HG03558 (cell line): ENCODE measurements around the gene ACADL.
"Not testable (repeated sequence)": the region's sequence is repeated elsewhere in the genome, so short reads cannot be mapped to it uniquely, and the experiment has no call there.

Experiments used
- ATAC-seq: cut with Tn5 transposase; IDR thresholded peaks from one replicate; pipeline ENCODE4 v1.9.1; 2021; ENCODE audit warnings: moderate number of reproducible peaks; ENCODE audit not compliant: unreplicated experiment; ENCODE audit errors: extremely low read depth

The ACADL gene

DNA sequence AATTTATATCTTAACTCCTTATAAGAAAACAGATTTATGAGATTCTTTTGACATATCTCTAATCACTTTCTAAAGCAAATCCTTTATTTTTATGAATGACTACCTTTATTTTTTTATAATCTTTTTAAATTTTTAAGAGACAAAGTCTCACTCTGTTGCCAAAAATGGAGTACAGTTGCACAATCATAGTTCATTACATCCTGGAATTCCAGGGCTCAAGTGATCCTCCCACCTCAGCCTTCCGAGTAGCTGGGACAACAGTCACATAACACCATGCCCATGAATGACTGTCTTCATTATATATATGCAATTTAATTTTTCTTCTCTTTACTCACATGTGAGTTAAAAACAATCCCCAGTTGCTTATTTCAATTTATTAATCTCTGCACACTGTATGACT, 21.7 kb downstream of the ACADL start:
- ATAC-seq, result no peak

DNA sequence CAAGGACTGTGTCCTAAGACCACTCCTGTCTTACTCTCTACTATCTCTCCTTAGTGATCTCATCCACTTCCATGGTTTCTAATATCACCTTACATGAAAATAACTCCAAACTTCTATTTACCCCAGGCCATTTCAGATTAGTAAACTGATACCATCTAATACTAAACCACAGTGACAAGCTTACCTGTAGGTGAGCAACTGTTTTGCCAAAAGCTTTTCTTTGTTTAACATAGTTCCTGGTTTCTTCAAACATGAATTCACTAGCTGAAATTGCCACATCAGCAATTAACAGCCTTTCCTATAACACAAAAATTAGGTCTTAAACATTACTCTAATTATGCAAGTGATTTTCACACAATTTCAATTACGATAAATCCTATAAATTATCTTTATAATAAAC, 22.1 kb downstream of the ACADL start:
- ATAC-seq, result no peak

DNA sequence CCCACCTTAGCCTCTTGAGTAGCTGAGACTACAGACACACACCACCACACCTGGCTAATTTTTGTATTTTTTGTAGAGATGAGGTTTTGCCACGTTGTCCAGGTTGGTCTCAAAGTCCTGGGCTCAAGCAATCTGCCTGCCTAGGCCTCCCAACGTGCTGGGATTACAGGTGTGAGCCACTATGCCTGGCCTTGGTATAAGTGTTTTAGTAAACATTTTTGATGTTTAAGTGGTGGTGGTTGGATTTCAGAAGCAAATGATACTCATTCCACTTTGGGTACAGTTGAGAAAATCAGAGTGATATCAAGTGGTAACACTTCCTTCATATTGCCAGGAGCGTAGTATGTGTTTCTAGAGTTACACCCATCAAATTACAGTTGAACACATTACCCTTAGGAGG, 25.4 kb downstream of the ACADL start:
- ATAC-seq, result no peak

DNA sequence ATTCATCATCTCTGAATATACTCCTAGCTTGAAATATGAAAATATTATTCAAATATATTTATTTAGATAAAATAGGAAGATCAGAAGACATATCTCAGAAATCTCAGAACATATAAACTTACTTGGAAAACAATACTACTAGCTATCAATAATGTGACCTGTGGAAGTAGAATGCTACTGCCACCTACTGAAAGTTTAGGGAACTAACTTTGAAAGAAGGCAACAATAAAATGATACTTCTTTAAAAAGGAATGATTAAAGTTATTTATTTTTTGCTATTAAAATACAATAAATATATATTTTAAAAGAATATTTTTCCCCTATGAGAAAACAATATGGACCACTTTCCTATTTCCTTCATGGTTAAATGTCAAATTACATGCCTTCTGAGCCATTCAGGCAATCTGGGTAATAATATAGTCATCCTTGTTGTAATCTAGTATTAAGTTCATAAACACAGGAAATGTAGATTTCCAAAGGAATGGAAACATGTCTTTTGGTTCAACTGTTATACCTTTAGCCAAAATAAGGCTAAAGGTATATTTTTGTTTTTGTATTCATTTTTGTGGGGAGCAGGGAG, 26.0 kb downstream of the ACADL start:
- peak; percentile 47 for ATAC-seq

DNA sequence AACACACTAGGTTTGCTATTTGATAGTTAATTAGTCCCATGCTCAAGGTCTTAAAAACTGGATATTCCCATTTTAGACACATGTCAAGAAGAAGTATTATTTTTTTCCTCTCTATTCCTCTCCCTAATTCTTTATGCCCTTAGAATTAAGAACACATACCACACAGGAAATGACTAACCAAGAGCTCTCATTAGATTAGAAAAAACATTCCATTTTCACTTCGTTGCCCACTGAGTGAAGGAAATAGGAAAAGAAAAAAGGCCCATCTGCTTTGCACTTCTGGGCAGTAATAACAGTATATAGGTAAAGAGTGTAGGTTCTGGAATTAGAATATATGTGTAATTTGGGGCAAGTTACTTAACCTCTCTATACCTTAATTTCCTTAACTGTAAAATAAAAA, 26.9 kb downstream of the ACADL start:
- no peak for ATAC-seq

DNA sequence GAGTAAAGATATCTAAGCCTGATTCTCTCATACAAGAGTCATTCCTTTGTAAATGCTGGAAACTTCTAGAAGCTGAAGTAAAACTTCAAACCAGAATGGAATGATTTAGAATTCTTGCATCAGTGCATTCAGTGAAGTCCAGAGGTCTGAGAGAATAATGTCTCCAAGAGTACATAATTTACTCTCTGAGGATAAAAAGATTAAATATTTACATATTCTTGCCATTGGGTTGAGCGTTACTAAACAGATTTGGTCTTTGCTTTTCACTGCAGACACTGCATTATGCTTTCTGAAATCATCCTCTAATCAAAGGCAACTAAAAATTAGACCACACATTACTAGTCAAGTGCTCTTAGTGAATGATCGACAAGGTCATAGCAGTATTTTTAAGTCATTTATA, 27.5 kb downstream of the ACADL start:
- no peak for ATAC-seq

DNA sequence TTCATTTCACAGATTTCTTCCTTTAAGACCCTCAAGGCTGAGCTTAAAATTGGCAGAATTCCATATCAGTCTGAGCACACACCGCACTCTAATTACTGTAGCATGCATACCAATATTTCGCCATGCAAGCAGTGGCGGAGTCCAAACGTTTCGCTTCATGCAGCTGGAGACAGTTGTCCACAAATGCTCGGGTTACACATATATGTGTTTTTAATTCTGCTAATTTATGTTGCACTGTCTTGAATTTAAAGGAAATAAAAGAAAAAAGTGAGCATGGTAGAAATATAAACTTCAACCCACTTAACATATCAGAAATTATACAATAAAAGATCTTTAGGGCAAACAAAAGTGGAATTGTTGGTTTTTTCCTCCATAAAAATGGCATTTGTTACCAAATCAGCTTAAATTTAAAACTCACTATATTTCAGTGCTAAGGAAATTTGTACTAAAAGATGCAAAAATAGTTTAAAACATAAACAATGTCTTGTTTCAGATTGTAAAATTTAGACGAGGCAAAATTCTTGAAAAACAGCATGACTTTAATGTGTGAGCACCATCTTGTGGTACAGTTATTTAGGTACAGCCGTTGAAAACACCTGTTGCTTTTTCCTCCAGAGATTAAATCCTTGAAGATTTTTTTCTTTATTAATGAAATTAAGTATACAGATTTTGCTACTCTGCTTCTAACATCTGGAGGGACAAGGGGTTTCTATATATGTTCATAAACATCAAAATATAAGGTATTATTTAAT, 30.0 kb downstream of the ACADL start:
- no peak for ATAC-seq

DNA sequence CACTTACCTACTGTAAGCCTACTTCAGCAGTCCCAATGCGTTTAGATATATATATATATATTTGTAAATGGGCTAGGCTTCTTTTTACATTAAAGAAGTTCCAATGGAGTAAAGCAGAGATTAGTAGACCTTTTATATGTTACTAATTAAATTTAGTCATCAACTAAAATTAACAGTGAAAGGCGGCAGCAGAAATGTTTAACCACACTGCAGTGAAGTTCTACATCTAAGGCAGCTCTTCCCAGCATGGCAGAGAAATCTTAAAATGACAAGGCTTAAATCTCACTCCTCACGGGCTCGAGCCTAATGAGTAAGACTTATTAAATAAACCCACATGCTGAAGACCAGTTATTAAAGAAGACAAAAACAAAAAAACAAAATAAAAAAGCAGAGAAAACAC, 34.9 kb downstream of the ACADL start:
- ATAC-seq, result no peak

DNA sequence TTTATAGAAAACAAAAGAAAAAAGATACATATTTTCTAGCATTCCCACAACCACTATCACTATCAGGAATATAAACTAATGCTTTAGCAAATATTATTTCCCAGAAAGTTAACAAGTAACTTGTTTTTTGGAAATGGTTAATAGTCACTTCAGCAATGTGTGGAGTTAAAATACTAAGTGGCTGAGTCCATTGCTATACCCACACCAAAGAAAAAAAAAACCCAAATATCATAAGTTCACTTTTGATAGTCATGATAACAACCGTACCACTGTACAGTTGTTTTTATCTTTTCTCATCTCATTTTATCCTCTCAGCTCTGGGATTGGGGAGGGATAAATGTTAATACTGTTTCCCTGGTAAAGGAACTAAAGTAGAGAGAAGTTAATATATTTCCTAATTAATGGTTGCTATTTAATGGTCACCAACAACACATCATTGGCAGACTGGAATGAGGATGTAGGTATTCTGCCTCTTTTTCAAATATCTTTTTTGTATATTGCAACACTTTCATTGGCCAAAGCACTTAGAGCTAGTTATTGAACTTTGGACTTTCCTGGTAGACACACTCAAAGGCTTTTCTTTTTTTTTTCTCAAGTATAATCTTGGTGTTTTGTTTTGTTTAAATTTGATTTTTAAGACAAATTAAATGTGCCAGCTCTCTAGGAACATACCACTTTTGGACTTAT, 35.7 kb downstream of the ACADL start:
- no peak for ATAC-seq

DNA sequence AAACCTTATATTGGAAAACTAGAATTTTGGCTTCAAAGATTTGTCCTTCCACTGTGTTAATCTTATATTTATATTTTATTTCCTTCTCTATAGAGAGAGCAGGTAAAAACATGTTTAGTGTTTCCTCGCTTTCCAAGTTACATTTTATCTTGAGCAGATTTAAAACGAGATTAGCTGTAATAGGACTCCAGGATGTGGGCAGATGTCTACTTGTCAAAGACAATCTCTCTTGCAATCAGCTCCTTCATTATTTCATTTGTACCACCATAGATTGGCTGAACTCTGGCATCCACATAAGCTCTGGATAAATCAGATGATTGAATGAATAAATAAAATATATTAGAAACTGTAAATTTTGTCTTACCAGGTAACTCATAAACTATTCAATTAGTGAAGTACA, 36.5 kb downstream of the ACADL start:
- no peak for ATAC-seq

DNA sequence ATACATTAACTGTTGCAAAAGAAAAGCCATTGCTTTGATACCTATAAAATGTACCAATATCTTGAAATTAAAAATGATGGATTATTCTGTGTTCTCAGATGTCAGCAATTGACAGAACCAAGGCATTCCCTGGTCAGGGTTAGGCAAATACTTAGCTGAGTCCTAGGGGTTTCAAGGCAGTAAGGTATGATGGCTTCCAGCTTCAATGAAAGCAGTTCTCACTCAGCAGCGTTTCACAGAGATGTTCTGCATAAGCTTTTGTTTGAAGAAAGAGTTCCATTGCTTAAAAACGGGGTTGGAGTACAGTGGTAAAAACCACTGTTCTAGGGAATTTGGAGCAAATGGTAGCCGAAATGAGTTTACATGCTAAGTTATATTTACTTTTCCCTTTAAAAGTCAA, 37.1 kb downstream of the ACADL start:
- no peak for ATAC-seq

DNA sequence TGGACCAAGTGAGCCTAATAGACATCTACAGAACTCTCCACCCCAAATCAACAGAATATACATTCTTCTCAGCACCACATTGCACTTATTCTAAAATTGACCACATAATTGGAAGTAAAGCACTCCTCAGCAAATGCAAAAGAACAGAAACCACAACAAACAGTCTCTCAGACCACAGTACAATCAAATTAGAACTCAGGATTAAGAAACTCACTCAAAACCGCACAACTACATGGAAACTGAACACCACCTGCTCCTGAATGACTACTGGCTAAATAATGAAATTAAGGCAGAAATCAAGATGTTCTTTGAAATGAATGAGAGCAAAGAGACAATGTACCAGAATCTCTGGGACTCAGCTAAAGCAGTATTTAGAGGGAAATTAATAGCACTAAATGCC, 41.3 kb downstream of the ACADL start:
- not testable (repeated sequence) for ATAC-seq

DNA sequence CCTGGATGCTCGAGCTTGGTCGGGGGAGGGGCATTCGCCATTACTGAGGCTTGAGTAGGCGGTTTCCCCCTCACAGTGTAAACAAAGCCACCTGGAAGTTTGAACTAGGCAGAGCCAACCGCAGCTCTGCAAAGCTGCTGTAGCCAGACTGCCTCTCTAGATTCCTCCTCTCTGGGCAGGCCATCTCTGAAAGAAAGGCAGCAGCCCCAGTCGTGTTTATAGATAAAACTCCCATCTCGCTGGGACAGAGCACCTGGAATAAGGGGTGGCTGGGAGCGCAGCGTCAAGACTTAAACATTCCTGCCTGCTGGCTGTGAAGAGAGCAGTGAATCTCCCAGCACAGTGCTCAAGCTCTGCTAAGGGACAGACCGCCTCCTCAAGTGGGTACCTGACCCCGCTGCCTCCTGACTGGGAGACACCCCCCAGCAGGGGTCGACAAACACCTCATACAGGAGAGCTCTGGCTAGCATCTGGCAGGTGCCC, 43.6 kb downstream of the ACADL start:
- ATAC-seq, result not testable (repeated sequence)

DNA sequence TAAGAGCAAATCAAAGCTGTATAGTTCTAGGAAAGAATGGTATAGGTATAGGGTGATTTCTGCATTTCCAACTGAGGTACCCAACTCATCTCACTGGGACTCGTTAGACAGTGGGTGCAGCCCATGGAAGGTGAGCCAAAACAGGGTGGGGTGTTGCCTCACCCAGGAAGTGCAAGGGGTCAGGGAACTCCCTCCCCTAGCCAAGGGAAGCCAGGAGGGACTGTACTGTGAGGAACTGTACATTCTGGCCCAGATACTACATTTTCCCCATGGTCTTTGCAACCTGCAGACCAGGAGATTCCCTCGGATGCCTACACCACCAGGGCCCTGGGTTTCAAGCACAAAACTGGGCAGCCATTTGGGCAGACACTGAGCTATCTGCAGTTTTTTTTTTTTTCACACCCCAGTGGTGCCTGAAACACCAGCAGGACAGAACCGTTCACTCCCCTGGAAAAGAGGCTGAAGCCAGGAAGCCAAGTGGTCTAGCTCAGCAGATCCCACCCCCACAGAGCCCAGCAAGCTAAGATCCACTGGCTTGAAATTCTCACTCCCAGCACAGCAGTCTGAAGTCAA, 44.1 kb downstream of the ACADL start:
- not testable (repeated sequence) for ATAC-seq

DNA sequence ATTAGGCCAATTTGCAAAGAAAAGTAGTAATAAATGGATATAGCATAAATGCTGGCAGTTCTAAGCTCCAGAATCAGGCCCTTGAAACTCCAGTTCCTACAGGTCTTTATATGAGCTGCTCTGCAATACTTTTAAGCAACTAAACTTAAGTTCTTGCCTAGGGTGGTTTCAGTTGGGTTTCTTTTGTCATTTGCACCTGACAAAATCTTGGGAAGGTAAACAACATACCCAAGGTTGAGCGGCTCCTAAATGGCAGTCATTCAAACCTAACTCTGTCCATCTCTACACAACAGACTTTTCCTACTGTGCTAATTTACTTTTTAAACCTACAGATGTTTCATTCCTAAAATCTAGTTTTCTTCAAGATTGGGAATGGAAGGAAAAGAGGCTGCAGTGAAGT, 44.8 kb downstream of the ACADL start:
- no peak for ATAC-seq

DNA sequence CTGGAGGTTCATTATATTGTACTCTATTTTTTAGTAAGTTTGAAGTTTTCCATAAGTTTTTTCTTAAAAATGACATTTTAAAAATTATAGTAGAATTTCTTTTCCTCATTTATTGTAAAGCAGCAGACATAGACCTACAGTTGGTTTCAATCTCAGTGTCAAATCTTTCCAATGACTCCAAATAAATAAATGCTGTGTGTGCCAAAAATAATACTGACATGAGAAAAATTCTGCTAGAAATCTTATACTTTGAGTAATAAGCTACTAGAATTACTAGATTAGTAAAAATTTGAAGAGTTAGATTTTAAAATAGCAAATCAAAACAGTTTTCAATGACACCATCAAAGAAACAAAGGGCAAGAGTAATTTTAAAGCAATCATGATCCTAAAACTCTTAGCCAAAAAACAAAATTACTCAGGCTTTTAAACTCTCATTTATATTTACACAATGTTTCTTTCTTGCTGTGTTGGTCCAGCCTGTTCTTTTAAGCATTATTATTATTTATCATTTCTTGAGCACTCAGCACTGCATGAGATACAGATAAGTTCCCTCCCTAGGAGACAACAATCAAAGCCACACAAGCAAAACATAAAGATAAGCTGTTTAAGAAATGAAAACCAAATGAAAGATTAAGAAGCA, 45.8 kb downstream of the ACADL start:
- ATAC-seq, result no peak

DNA sequence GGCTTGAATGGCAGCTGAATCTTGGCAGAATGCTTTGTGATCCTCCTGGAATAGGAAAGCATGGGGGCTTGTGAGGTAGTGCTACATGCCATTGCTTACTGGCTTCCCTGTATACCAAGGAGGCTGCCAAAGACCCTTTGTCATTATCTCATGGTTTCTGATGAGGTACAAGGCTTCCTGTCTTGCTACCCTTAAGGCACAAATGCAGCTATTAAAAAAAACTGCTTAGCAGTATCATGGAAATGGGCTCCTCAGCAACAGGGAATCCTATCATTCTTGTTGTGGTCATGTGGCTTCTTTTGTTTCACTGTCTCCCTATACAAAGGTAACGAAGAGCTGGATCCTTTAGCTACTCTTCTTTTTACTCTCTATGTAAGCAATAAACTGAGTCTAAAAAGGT, 47.5 kb downstream of the ACADL start:
- no peak for ATAC-seq

DNA sequence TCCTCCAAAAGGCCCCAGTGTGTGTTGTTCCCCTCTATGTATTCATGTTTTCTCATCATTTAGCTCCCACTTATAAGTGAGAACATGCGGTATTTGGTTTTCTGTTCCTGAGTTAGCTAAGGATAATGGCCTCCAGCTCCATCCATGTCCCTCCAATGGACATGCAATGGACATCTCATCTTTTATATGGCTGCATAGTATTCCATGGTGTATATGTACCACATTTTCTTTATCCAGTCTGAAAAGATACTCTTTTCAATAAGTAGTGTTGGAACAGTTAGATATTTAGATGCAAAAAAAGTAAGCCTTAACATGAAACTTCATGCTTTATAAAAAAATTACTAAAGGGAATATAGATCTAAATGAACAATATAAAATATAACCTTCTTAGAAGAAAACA, 48.1 kb downstream of the ACADL start:
- not testable (repeated sequence) for ATAC-seq

DNA sequence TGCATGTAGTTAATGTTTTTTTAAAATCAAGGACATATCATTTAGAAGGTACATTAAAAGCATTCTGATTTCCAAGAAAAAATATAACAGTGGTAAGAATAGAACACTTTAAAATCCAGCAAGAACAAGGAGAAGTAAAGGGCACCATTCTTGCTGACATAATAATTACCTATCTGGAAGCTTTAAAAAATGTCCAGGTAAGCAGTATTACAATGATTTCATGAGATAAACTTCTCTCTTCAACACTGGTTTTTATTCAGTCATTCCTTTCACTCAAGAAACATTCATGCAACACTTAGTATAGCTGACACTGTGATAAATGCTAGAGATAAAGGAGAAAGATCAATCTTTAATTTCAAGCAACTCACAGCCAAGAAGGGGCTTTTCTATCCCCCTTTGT, 51.2 kb downstream of the ACADL start:
- no peak for ATAC-seq

DNA sequence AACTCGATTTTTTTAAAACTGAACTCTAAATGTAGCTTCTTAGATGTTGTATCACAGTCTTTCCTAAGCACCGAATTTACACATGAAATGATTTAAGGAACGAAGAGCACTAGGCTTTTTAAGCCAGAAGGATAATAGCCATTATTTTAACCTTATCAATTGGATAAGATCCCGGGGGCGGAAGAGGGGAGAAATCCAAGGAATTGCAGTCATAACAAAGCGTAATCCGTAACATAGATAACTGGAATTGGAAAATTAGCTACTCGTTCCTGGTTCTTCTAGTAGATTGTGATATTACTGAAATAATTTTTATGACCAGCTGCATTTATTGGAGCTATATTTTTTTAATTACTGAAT, 53.0 kb downstream of the ACADL start:
- ATAC-seq, result no peak
